Stimulated activated CD4-positive, alpha-beta T cell treated with anti-CD3 and anti-CD28 coated beads, TNF-alpha, amount 100 ng/mL, for 48 hours (primary cell): Measurements from ENCODE around the gene GALNTL6.
A peak's percentile ranks its signal among the peaks of the same experiment; 100 is the strongest.
"Not testable (repeated sequence)": the region's sequence is repeated elsewhere in the genome, so short reads cannot be mapped to it uniquely, and the experiment has no call there.

Experiments used
- DNase-seq, 3 donors: peaks; one replicate each; pipeline ENCODE4 v3.0.0-alpha.2; 2020; ENCODE audit warnings: low read depth in 3 of 3

The GALNTL6 gene

GRCh38 chr4:173017802-173018201 lies 1204.6 kb downstream of the GALNTL6 start:
- DNase-seq: no peak

GRCh38 chr4:173018446-173018845 lies 1205.2 kb downstream of the GALNTL6 start:
- DNase-seq: no peak

- no peak for DNase-seq
These were observed 1206.5 kb downstream of the GALNTL6 start for GRCh38 chr4:173019664-173020063.

- DNase-seq: not testable (repeated sequence)
These were observed 1208.8 kb downstream of the GALNTL6 start for GRCh38 chr4:173021746-173022573.

- no peak for DNase-seq
These were observed 1211.0 kb downstream of the GALNTL6 start for GRCh38 chr4:173024203-173024602.

GRCh38 chr4:173025131-173025530 lies 1211.9 kb downstream of the GALNTL6 start:
- DNase-seq: peak in 1 of 3 donors; percentile 4

- no peak for DNase-seq
These were observed 1224.0 kb downstream of the GALNTL6 start for GRCh38 chr4:173037242-173037641.

- DNase-seq: no peak
These were observed 1225.1 kb downstream of the GALNTL6 start for GRCh38 chr4:173038192-173038896.

GRCh38 chr4:173039617-173040577 lies 1226.7 kb downstream of the GALNTL6 start:
- DNase-seq: no peak

GRCh38 chr4:173041482-173041881 lies 1228.3 kb downstream of the GALNTL6 start:
- no peak for DNase-seq

GRCh38 chr4:173042139-173042538 lies 1228.9 kb downstream of the GALNTL6 start:
- DNase-seq: not testable (repeated sequence)

- no peak for DNase-seq
These were observed 1231.1 kb downstream of the GALNTL6 start for GRCh38 chr4:173044340-173044739.

- DNase-seq: no peak
These were observed 1232.4 kb downstream of the GALNTL6 start for GRCh38 chr4:173045571-173045970.

GRCh38 chr4:173046144-173046543 lies 1232.9 kb downstream of the GALNTL6 start:
- DNase-seq: no peak

GRCh38 chr4:173046818-173047217 lies 1233.6 kb downstream of the GALNTL6 start:
- DNase-seq: no peak

- DNase-seq: no peak
These were observed 1238.0 kb downstream of the GALNTL6 start for GRCh38 chr4:173051232-173051631.

GRCh38 chr4:173051716-173052115 lies 1238.5 kb downstream of the GALNTL6 start:
- DNase-seq: no peak

- no peak for DNase-seq
These were observed 1239.2 kb downstream of the GALNTL6 start for GRCh38 chr4:173052439-173052838.

- DNase-seq: no peak
These were observed 1243.1 kb downstream of the GALNTL6 start for GRCh38 chr4:173056271-173056670.

- no peak for DNase-seq
These were observed 1243.5 kb downstream of the GALNTL6 start for GRCh38 chr4:173056710-173057109.

- DNase-seq: no peak
These were observed 1244.2 kb downstream of the GALNTL6 start for GRCh38 chr4:173057442-173057841.

- no peak for DNase-seq
These were observed 1244.7 kb downstream of the GALNTL6 start for GRCh38 chr4:173057901-173058300.
